GM21381 (cell line): ENCODE results near the gene PTS.

Experiments
- ATAC-seq: cut with Tn5 transposase; IDR thresholded peaks from one replicate; pipeline ENCODE4 v1.9.1; 2021; ENCODE audit warnings: mild to moderate bottlenecking, moderate library complexity; ENCODE audit not compliant: unreplicated experiment

Gene PTS

GRCh38 chr11:112255067-112255720 lies 29.0 kb downstream of the PTS start:
- no peak for ATAC-seq

DNA sequence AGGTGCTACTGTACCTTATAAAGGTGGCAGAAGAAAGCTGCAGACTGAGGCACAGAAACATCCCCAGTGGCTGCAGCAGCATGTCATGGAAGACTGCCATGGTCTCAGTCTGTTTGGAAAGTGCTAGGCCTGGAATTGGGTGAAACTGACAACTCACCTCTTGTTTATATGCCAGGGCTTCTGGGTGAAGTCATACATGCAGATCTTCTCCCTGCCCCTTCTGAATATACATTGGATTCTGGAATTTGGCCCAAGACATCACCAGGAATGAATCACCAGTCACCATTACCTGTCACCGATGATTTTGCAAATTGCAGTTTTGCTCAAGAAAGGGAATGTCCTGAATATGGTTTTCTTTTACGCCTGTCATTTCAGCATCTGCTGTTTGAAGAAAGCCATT lies 34.3 kb downstream of the PTS start, which contains the start of gene PLET1:
TSS of gene PLET1 (minus strand) at position 371 of the 400 bp plus-strand sequence. CDS start at position 100, 271 bp downstream.
- ATAC-seq = no peak

DNA sequence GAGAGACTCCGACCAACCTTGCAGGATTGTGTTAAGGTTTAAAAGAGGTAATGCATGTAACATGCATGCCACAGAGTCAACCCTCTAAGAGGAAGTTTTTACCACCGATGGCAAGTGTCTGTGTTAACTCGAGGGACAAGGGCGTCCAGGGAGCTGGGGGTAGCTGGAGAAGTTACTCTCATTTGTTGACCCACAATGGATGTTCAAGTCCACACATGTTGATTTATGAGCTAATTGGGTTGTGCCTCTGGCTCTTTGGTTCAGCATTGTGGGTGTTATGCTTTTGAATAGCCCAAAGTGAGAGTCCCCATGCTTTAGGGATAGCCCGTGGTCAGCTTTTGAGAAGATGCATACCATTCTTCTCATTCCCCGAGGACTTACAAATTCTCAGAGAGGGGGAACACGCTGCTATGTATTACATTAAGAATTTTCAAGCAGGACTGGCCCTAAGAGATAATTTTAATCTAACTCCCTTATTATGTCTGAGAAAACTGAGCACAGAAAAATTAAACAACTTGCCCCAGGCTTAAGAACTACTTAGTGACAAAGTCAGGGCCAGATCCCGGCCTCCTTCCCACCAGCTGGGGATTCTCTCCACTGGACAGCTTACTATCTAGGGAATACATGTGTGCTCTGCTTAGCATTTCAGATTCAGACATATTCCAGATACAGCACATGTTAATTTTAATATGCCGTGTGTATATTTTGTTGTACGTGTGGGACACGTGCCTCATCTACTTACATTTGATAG lies 39.6 kb downstream of the PTS start:
- no peak for ATAC-seq

GRCh38 chr11:112266410-112266778 lies 40.2 kb downstream of the PTS start:
- no peak for ATAC-seq

DNA sequence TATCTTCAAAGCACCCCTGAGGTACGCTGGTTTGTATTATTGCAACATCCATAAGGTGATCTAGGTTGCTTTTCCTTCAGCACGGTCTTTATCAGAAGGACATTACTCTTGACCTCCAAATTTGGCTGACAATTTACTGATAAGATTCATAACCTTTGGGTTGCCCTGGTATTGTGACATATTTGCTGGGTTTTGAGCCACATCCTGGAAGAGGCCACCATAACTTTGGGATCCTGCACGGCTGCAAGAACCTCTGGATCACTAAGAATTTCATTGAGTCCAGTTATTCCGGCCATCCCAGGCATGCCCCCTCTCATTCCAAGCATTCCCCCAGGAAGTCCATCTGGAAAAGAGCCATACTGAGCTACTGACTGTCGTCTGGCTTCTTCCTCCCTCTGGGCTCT lies 41.0 kb downstream of the PTS start:
- ATAC-seq = no peak

DNA sequence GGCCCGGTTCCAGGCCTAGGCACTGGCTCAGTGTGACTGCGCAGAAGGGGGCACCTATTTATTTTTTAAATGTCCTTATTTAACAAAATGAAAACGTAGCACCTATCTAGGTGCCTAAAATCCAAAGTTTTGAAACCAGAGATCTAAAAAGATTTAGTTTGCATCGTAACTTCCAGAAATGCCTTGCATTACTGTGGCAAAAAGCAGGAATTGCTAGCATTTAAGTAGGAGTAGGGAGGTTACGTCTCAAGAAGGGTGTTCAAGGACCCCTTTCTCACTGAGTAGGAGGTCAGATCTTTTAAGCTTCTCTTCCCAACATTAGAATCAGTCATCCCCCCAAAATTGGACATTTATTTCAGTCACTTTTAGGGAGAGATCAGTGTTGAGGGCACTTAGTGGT lies 42.2 kb downstream of the PTS start:
- ATAC-seq = no peak

DNA sequence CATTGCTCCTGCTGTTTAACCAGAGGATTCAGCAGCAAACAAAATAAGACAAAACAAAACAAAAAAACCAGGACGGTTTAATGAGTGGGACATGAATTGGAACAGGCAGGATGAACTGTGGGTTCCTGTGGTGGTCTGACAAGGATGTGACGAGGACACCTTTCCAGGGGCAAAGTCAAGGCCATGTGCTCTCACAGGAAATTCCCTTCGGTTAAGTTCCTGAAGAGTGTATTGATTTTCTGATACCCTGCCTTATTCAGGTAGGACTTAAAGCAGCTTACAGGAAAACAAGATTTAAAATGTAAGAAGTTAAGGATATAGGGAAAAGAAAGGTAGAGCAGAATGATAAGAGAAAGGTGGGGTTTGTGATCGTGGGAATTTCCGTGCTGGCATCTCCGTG lies 42.9 kb downstream of the PTS start:
- ATAC-seq = no peak

GRCh38 chr11:112270551-112271180 lies 44.4 kb downstream of the PTS start:
- no peak for ATAC-seq

DNA sequence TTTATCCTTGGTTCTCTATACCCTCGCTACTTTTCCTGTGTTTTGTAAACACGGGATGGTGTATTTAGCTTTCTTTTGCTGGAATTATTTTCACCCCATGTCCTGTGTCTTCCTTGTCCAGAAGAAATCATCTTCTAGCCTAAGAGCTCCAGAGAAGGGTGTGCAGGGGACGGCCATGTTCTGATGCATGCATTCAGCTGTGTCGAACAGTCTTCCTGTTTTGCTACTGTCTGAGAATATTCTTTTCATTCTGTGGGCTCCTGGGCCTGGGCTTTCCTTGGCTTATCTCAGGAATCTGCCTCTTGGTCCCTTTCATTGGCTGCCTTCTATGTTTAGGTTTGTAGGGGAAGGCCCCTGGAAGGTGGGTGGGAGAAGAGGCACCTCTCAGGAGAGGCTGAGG lies 45.0 kb downstream of the PTS start:
- no peak for ATAC-seq

DNA sequence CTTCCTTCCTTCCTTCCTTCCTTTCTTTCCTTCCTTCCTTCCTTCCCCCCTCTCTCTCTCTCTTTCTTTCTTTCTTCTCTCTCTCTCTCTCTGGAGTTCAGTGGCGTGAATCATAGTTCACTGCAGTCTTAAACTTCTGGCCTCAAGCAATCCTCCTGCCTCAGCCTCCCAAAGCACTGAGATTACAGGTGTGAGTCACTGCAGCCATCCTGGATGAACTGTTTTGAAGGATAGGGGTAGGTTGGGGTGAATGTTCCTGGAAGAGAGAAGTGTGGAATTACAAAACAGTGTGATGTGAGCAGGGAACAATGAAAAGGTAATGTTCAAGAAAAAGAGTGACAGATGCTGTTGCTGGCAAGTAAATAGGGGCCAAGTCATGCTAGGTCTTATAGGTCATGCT lies 46.8 kb downstream of the PTS start:
- ATAC-seq = no peak

- ATAC-seq = no peak
Measured at GRCh38 chr11:112274007-112274783, 48.0 kb downstream of the PTS start.

DNA sequence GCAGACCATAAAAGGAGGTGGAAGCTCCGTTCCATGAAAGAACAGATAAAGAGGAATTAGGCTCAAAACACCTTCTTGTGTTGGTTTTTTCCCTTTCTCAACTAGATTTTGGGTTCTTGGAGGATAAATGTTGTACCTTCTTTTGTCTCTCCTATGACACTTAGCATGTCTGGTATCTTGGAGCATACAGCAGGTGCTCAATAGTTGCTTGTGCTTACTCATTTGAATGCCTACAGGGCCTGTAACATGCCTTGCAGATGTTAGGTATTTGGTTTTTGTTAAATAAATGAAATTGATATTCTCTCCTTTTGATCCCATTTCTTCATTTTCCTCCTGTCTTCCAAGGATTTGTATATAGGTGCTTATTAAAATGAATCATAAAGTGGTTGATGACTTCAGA lies 50.8 kb downstream of the PTS start:
- ATAC-seq = no peak

DNA sequence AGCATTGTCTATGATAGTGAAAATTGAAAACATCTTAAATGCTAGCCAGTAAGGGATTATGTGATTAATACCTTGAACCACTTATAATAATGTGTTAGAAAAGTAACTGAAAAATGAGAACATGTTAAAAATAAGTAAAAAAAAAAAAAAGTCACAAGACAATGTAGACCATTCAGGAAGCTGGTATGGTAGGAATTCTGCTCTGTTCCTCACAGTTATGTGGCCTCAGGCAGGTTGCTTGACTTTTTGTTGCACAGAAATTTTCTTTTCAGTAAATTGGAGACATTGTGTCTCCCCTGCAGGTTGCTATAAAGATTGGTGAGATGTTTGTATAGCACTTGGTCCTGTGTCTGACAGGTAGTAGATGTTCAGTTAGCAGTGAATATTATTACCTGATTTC lies 51.7 kb downstream of the PTS start:
- no peak for ATAC-seq

GRCh38 chr11:112278803-112279202 lies 52.6 kb downstream of the PTS start:
- ATAC-seq = no peak

- ATAC-seq = peak; percentile 63
Measured at GRCh38 chr11:112279901-112280267, 53.7 kb downstream of the PTS start.

DNA sequence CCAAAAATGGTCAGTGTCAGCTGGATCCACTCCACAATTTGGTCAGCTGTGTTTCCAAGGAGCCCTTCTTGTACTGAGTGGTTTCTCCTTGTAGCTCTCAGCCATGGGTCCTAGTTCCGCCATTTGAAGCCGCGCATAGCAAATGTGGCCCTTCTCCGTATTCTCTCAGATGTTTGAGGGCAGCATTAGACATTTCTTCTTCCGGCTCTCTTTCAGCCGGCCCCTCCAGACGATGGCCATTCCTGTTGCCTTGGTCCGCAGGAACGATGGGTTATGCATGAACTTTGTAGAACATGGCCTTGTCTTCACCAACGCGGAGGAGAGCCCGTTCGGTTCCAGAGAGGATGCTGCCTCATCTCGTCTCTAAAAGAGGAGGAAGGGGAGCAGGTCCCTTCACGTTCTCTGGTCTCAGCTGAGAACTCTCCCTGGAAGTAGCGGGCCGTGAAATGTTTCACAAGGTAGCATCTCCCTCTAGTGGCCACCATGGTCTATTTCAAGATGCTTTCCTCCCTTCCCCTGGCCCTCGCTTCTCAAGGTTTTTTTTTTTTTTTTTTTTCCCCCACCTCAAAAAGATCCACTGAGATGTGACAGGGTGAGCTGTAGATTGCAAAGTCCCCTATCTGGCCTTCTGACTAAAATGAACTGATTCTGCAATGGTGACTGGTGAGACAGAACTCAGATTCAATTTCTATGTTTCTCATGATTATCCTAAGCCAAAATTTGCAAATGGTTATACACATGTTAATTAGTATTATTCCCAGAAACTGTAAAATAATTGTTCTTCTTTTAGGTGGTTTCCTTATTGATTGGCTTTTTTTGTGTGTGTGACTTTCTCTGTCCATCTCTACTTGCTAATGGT lies 54.3 kb downstream of the PTS start:
- ATAC-seq = peak; percentile 76

- no peak for ATAC-seq
Measured at GRCh38 chr11:112281726-112282125, 55.5 kb downstream of the PTS start.
